HL-60 (cell line): Measurements from ENCODE around the gene CHCHD3.

Experiments
- DNase-seq, 2 experiments: peaks; one replicate each; pipeline ENCODE4 v3.0.0-alpha.2; 2010 to 2020; ENCODE audit warnings: low read depth in 1 of 2, low spot score in 1 of 2
- H3K27ac ChIP-seq: fragments of 250-450 bp; sonication (Bioruptor Pico); replicated peaks from 2 replicates; pipeline ENCODE4 v1.5.1; 2020; ENCODE audit warnings: mild to moderate bottlenecking, moderate library complexity
- H3K27me3 ChIP-seq: fragments of 250-450 bp; sonication (Bioruptor Pico); 2 replicates; pipeline ENCODE4 v1.5.1; 2021; ENCODE audit warnings: mild to moderate bottlenecking, moderate library complexity; ENCODE audit not compliant: insufficient read depth, poor library complexity, severe bottlenecking
- H3K4me3 ChIP-seq: replicated peaks from 2 replicates; pipeline ENCODE4 v1.5.1; 2011; ENCODE audit warnings: mild to moderate bottlenecking, control low read depth, low read length; ENCODE audit not compliant: insufficient read depth
- GABPA ChIP-seq: IDR thresholded peaks from 2 replicates; pipeline ENCODE4 v1.6.1; 2012; ENCODE audit warnings: low read depth
- POLR2AphosphoS5 ChIP-seq: IDR thresholded peaks from 2 replicates; pipeline ENCODE4 v1.6.1; 2012; ENCODE audit warnings: low read depth
- SPI1 ChIP-seq: IDR thresholded peaks from 2 replicates; pipeline ENCODE4 v1.6.1; 2012; ENCODE audit warnings: low read depth, mild to moderate bottlenecking, borderline replicate concordance
- long read RNA-seq: library from polyadenylated mRNA; unstranded; transcript quantifications from one replicate; pipeline ENCODE4 v2.0.0, GENCODE V29; 2020
- TF ChIP-seq, protein P1 (sequence below): IDR thresholded peaks from 2 replicates; pipeline ENCODE4 v1.6.1; 2012; ENCODE audit warnings: low read depth; ENCODE audit not compliant: insufficient replicate concordance
- TF ChIP-seq, protein P2 (sequence below): IDR thresholded peaks from one replicate; pipeline ENCODE4 v1.5.1; 2011; ENCODE audit warnings: low read length, control low read depth, inconsistent platforms; ENCODE audit not compliant: insufficient read depth

Gene CHCHD3
- long read RNA-seq, transcript CHCHD3-201 (8 exons, 1,598 nt), result major isoform, 826 of 852 reads
- long read RNA-seq, partial matches to known transcripts, result 3 of 852 reads
- long read RNA-seq, other reads (novel, unspliced or antisense), result 23 of 852 reads

DNA sequence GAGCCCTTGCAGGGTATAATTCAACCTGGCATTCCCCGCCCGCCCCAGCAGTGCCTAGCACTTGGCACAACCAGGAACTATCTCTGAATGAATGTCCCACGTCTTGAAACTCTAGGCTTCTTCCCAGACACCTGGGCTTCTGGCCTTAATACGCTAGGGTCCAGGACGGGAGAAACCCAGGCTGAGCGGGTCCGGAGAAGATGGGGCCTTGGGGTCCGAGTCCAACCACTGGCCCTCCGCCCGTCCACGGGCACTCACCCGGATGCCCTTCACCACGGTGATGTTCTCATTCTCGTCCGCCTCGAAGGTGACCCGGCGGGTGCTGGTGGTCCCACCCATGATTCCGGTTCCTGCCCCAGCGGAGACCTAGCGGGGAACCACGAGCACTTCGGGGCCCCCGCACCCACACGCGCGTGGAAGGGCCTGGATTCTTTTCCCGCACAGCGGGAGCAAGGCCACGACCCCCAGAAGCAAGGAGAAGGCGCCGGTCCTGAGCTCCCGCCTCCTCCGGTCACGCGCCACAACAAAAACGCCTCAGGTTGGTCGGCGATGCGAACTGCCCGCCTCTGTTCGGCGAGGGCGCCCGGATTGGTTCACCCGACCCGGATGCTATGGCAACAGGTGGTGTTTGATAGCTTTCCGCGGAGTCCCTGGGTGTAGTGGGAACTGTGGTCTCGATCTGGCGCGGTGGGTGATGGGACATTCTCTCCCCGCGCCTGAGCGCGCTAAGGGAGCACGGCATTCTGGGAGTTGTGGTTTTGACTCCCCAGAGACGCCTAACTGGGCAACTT lies at the start of gene CHCHD3:
CHCHD3 (minus strand) TSS at position 492 of the 791 bp plus-strand sequence; CDS start at position 339, 153 bp downstream.
- TF ChIP-seq POLR2AphosphoS5 (peak; percentile 62; the same call in 1 of the 2 replicates), GABPA (peak; percentile 72; the same call in 1 of the 2 replicates)
- TF ChIP-seq, protein P1, sequence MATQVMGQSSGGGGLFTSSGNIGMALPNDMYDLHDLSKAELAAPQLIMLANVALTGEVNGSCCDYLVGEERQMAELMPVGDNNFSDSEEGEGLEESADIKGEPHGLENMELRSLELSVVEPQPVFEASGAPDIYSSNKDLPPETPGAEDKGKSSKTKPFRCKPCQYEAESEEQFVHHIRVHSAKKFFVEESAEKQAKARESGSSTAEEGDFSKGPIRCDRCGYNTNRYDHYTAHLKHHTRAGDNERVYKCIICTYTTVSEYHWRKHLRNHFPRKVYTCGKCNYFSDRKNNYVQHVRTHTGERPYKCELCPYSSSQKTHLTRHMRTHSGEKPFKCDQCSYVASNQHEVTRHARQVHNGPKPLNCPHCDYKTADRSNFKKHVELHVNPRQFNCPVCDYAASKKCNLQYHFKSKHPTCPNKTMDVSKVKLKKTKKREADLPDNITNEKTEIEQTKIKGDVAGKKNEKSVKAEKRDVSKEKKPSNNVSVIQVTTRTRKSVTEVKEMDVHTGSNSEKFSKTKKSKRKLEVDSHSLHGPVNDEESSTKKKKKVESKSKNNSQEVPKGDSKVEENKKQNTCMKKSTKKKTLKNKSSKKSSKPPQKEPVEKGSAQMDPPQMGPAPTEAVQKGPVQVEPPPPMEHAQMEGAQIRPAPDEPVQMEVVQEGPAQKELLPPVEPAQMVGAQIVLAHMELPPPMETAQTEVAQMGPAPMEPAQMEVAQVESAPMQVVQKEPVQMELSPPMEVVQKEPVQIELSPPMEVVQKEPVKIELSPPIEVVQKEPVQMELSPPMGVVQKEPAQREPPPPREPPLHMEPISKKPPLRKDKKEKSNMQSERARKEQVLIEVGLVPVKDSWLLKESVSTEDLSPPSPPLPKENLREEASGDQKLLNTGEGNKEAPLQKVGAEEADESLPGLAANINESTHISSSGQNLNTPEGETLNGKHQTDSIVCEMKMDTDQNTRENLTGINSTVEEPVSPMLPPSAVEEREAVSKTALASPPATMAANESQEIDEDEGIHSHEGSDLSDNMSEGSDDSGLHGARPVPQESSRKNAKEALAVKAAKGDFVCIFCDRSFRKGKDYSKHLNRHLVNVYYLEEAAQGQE, result no peak
- Histone ChIP-seq H3K27me3 (no peaks in the 10 kb centered on the region), H3K27ac (peak within 1 kb of the TSS; percentile 95), H3K4me3 (peak within 1 kb of the TSS; percentile 73)
- peak; percentile 93 to 99 for DNase-seq

DNA sequence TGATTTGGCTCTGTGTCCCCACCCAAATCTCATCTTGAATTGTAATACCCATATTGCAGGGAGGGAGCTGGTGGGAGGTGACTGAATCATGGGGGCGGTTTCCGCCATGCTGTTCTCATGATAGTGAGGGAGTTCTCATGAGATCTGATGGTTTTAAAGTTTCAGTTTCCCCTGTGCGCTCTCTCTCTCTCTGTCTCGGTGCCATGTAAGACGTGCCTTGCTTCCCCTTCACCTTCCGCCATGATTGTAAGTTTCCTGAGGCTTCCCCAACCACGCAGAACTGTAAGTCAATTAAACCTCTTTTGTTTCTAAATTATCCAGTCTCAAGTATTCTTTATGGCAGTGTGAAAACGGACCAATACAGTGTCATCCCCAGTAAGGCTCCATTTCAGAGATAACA lies 48.3 kb upstream of the CHCHD3 start:
- TF ChIP-seq GABPA, result no peak
- TF ChIP-seq POLR2AphosphoS5, result no peak
- TF ChIP-seq SPI1, result no peak
- TF ChIP-seq, protein P1, result no peak
- TF ChIP-seq, protein P2, sequence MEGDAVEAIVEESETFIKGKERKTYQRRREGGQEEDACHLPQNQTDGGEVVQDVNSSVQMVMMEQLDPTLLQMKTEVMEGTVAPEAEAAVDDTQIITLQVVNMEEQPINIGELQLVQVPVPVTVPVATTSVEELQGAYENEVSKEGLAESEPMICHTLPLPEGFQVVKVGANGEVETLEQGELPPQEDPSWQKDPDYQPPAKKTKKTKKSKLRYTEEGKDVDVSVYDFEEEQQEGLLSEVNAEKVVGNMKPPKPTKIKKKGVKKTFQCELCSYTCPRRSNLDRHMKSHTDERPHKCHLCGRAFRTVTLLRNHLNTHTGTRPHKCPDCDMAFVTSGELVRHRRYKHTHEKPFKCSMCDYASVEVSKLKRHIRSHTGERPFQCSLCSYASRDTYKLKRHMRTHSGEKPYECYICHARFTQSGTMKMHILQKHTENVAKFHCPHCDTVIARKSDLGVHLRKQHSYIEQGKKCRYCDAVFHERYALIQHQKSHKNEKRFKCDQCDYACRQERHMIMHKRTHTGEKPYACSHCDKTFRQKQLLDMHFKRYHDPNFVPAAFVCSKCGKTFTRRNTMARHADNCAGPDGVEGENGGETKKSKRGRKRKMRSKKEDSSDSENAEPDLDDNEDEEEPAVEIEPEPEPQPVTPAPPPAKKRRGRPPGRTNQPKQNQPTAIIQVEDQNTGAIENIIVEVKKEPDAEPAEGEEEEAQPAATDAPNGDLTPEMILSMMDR, result no peak
- no peak for DNase-seq
- H3K4me3 ChIP-seq, result no peak overlapping the region
- no peak overlapping the region for H3K27ac ChIP-seq
- H3K27me3 ChIP-seq, result no peaks in the 10 kb centered on the region

DNA sequence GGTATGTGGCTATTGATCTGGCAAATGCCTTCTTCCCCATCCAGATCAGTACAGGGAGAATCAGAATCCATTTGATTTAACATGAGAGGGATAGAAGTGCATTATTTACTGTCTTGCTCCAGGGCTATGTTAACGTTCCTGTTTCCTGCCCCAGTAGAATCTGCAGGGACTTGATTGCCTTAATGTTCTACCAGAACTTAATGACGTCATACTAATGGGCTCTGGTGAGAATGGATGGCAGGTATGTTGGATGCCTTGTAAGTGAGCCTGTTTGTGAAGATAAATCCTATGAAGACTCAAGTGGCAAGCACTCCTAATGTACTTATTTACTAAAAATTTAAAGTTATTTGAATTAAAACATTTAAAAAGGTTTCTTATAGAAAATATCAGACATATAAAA lies 44.5 kb upstream of the CHCHD3 start:
- TF ChIP-seq, protein P2, result no peak
- TF ChIP-seq, protein P1, result no peak
- TF ChIP-seq POLR2AphosphoS5 (no peak), SPI1 (no peak), GABPA (no peak)
- Histone ChIP-seq H3K4me3 (no peak overlapping the region), H3K27me3 (no peaks in the 10 kb centered on the region), H3K27ac (no peak overlapping the region)
- DNase-seq, result no peak
